HG03045 (cell line): ENCODE measurements around the gene NR6A1.
"Not testable (repeated sequence)": the region's sequence is repeated elsewhere in the genome, so short reads cannot be mapped to it uniquely, and the experiment has no call there.

Experiments used
- ATAC-seq: cut with Tn5 transposase; IDR thresholded peaks from one replicate; pipeline ENCODE4 v1.9.1; 2021; ENCODE audit warnings: mild to moderate bottlenecking, moderate library complexity; ENCODE audit not compliant: unreplicated experiment

The NR6A1 gene

GRCh38 chr9:124778575-124779367, 7.7 kb upstream of the NR6A1 start:
- no peak for ATAC-seq

- no peak for ATAC-seq
These were observed 6.0 kb upstream of the NR6A1 start, which contains the start of gene OLFML2A for GRCh38 chr9:124776954-124777648. TSS of gene OLFML2A (plus strand) at chr9:124777133. CDS start at chr9:124777271, 138 bp downstream.

GRCh38 chr9:124776618-124776953, 5.5 kb upstream of the NR6A1 start:
- no peak for ATAC-seq

GRCh38 chr9:124774129-124774978, 3.2 kb upstream of the NR6A1 start:
- ATAC-seq, result peak; percentile 27

- ATAC-seq, result no peak
These were observed 2.5 kb upstream of the NR6A1 start for GRCh38 chr9:124773473-124774128.

GRCh38 chr9:124772877-124773276, 1.8 kb upstream of the NR6A1 start:
- not testable (repeated sequence) for ATAC-seq

GRCh38 chr9:124771867-124772679, 962 bp upstream of the NR6A1 start:
- ATAC-seq, result no peak

- ATAC-seq, result peak; percentile 4
These were observed 621 bp downstream of the NR6A1 start for GRCh38 chr9:124770359-124771020.

GRCh38 chr9:124769549-124770358, 1.4 kb downstream of the NR6A1 start:
- no peak for ATAC-seq

GRCh38 chr9:124768750-124769548, 2.2 kb downstream of the NR6A1 start:
- no peak for ATAC-seq

- ATAC-seq, result no peak
These were observed 2.8 kb downstream of the NR6A1 start for GRCh38 chr9:124768334-124768733.

GRCh38 chr9:124767821-124768220, 3.3 kb downstream of the NR6A1 start:
- no peak for ATAC-seq

- no peak for ATAC-seq
These were observed 4.1 kb downstream of the NR6A1 start for GRCh38 chr9:124766815-124767554.

- ATAC-seq, result no peak
These were observed 4.8 kb downstream of the NR6A1 start for GRCh38 chr9:124766326-124766725.

GRCh38 chr9:124765439-124765835, 5.7 kb downstream of the NR6A1 start:
- ATAC-seq, result no peak

- ATAC-seq, result no peak
These were observed 6.2 kb downstream of the NR6A1 start for GRCh38 chr9:124764774-124765438.

GRCh38 chr9:124762633-124763032, 8.5 kb downstream of the NR6A1 start:
- ATAC-seq, result no peak
